Measurements from ENCODE around the gene HACE1.
"Not testable (repeated sequence)": the region's sequence is repeated elsewhere in the genome, so short reads cannot be mapped to it uniquely, and the experiment has no call there.

HACE1 gene

DNA sequence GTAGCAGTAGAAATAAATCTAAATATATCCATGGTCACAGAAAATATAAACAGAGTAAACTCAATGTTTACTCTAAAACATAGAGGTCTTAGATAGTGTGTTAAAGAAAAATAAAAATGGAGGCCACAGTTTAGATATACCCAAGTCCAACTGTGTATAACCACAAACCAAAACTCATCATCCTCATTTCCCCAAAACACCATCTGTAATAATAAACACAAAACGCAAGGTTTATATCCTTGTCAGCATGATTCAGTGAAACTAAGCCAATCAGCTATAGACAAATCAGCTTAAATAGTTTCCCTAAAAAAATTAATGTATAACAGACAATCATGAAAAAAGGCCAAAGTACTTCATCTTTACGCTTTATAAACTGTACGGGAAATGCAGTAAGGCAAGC lies 2.7 kb upstream of the HACE1 start:
- no peaks in the 10 kb centered on the region for H3K27me3 ChIP-seq (ENCODE audit: control insufficient read depth, insufficient read depth, low read length)
- no peaks in the 10 kb centered on the region for H3K4me1 ChIP-seq (ENCODE audit: control insufficient read depth, insufficient read depth, low read length)
- no peaks in the 10 kb centered on the region for H3K36me3 ChIP-seq (ENCODE audit: control insufficient read depth, insufficient read depth, low read length)
- H3K27ac ChIP-seq (ENCODE audit: low read depth, low read length): no peak overlapping the region
- H3K9ac ChIP-seq (ENCODE audit: low read length): no peak overlapping the region
- no peak overlapping the region for H3K4me3 ChIP-seq (ENCODE audit: low read length)

DNA sequence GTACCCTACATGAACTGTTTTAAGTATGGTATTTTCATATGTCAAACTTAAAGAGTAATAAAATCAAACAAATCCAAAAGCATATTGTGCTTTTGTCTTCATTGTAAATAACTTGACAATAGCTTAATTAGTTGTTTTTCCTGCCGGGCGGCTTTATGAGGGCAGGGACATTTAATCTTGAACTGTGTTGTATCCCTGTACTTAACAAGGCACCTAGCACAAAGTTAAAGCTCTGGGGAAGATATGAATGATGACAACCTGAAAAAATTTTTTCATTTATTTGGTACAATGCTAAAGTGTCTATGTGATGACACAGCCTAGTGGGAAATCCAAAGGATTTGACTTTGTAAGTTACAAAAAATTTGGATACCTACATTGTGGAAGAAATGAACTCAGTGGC lies 502 bp upstream of the HACE1 start:
- Histone ChIP-seq H3K4me1 (ENCODE audit: control insufficient read depth, insufficient read depth, low read length) (no peaks in the 10 kb centered on the region), H3K27me3 (ENCODE audit: control insufficient read depth, insufficient read depth, low read length) (no peaks in the 10 kb centered on the region), H3K4me3 (ENCODE audit: low read length) (peak overlapping the region; percentile 85), H3K9ac (ENCODE audit: low read length) (no peak overlapping the region), H3K36me3 (ENCODE audit: control insufficient read depth, insufficient read depth, low read length) (no peaks in the 10 kb centered on the region), H3K27ac (ENCODE audit: low read depth, low read length) (peak overlapping the region; percentile 71)

DNA sequence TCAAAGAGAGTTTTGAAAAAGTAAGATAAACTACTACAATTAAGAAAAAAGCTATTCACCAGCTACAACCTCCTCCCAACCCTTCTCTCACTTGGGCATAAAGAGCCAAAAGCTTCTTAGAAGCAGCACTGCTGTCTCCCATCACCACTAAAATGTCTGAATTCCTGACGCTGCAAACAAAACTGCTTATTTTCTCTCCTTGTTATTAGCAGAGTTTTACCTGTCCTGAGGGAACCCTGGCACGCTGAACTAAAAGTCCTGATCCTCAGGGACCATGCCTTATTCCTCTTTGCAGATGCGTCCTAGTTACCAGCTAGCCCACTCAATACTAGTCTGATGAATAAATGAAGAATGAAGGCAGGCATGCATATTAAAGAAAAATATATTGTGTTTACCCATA lies 1.1 kb downstream of the HACE1 start:
- peak overlapping the region; percentile 85 for H3K4me3 ChIP-seq (ENCODE audit: low read length)
- H3K27me3 ChIP-seq (ENCODE audit: control insufficient read depth, insufficient read depth, low read length): no peaks in the 10 kb centered on the region
- H3K4me1 ChIP-seq (ENCODE audit: control insufficient read depth, insufficient read depth, low read length): no peaks in the 10 kb centered on the region
- H3K27ac ChIP-seq (ENCODE audit: low read depth, low read length): no peak overlapping the region
- no peak overlapping the region for H3K9ac ChIP-seq (ENCODE audit: low read length)
- H3K36me3 ChIP-seq (ENCODE audit: control insufficient read depth, insufficient read depth, low read length): no peaks in the 10 kb centered on the region

DNA sequence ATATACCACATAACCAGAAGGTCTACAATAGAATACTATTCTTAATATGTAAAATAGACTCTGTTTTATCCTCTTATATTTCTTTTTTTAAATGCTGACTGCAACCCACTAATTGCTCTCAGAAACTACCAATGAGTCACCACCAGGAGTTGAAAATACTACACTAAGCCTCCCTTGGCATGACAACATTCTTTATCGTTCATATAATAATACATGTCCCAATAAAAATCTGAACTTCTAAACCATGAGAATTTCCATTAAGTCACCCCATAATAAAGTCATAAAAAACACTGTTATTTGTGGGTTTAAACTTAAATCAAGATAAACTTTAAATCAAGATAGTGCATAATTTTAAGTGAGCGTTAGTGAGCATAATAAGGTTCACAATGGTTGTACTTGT lies 4.2 kb downstream of the HACE1 start:
- no peaks in the 10 kb centered on the region for H3K4me1 ChIP-seq (ENCODE audit: control insufficient read depth, insufficient read depth, low read length)
- H3K9ac ChIP-seq (ENCODE audit: low read length): no peak overlapping the region
- no peak overlapping the region for H3K4me3 ChIP-seq (ENCODE audit: low read length)
- no peak overlapping the region for H3K27ac ChIP-seq (ENCODE audit: low read depth, low read length)
- H3K36me3 ChIP-seq (ENCODE audit: control insufficient read depth, insufficient read depth, low read length): no peaks in the 10 kb centered on the region
- no peaks in the 10 kb centered on the region for H3K27me3 ChIP-seq (ENCODE audit: control insufficient read depth, insufficient read depth, low read length)

DNA sequence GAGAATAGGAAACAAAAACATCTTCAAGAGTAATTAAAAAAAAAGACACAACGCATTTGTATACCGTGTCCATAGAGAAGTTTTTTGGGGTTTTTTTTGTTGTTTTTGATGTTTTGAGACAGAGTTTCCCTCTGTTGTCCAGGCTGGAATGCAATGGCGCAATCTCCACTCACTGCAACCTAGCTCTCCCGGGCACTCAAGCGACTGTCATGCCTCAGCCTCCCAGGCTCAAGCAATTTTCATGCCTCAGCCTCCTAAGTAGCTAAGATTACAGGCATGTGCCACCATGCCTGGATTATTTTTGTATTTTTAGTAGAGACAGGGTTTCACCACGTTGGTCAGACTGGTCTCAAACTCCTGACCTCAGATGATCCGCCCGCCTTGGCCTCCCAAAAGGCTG lies 12.0 kb downstream of the HACE1 start:
- not testable (repeated sequence) for H3K27me3 ChIP-seq (ENCODE audit: control insufficient read depth, insufficient read depth, low read length); H3K4me3 ChIP-seq (ENCODE audit: low read length); H3K27ac ChIP-seq (ENCODE audit: low read depth, low read length); H3K36me3 ChIP-seq (ENCODE audit: control insufficient read depth, insufficient read depth, low read length); H3K4me1 ChIP-seq (ENCODE audit: control insufficient read depth, insufficient read depth, low read length); H3K9ac ChIP-seq (ENCODE audit: low read length)

DNA sequence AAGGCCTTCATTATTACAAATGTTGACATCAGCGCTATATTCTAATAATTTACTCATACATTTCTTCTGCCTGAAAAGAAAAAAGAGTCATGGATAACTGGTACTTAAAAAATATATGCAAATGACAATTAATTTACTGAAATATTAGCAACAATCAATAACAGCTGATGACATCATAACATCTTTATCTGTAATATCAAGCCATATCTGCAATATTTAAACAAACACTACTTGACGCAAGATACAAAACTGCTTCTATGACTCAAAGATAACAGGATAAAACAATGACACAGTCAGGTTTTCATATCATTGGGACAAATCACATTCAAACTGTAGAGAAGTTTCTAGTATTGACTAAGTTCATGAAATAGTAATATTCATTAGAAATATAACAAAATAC lies 16.5 kb downstream of the HACE1 start:
- H3K27me3 ChIP-seq (ENCODE audit: control insufficient read depth, insufficient read depth, low read length): no peaks in the 10 kb centered on the region
- H3K36me3 ChIP-seq (ENCODE audit: control insufficient read depth, insufficient read depth, low read length): peaks cover 2% of the 10 kb centered on the region
- no peaks in the 10 kb centered on the region for H3K4me1 ChIP-seq (ENCODE audit: control insufficient read depth, insufficient read depth, low read length)
- H3K27ac ChIP-seq (ENCODE audit: low read depth, low read length): no peak overlapping the region
- H3K4me3 ChIP-seq (ENCODE audit: low read length): no peak overlapping the region
- no peak overlapping the region for H3K9ac ChIP-seq (ENCODE audit: low read length)

DNA sequence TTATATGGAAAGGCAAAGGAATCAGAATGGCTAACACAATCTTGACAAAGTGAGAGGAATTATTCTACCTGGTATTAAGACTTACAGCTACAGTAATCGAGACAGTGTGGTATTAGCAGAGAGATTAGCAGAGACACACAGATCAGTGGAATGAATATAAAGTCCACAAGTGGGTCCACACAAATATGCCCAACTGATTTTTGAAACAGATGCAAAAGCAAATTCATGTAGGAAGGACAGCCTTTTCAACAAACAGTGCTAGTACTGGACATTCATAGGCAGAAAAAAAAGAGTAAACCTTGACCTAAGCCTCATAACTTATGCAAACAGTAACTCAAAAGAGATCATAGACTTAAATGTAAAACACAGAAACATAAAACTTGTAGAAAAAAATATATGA lies 22.6 kb downstream of the HACE1 start:
- Histone ChIP-seq H3K27ac (ENCODE audit: low read depth, low read length) (no peak overlapping the region), H3K9ac (ENCODE audit: low read length) (no peak overlapping the region), H3K4me1 (ENCODE audit: control insufficient read depth, insufficient read depth, low read length) (no peaks in the 10 kb centered on the region), H3K36me3 (ENCODE audit: control insufficient read depth, insufficient read depth, low read length) (peaks cover 2% of the 10 kb centered on the region), H3K27me3 (ENCODE audit: control insufficient read depth, insufficient read depth, low read length) (no peaks in the 10 kb centered on the region), H3K4me3 (ENCODE audit: low read length) (no peak overlapping the region)

DNA sequence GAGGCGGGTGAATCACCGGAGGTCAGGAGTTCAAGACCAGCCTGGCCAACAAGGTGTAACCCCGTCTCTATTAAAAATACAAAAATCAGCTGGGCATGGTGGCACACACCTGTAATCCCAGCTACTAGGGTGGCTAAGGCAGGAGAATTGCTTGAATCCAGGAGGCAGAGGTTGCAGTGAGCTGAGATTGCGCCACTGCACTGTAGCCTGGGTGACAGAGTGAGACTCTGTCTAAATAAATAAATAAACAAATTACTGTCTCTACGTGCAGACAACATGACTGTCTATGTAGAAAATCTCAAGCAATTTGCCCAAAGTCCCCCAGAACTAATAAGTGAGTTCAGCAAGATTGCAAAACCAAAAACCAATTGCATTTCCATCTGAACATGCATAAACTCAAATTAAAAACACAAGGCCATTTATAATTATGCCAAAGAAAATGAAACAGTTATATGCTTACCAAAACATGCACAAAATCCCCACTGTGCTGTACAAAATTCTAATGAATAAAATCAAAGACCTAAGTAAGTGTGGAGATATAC lies 23.2 kb downstream of the HACE1 start:
- H3K9ac ChIP-seq (ENCODE audit: low read length); H3K27me3 ChIP-seq (ENCODE audit: control insufficient read depth, insufficient read depth, low read length); H3K4me1 ChIP-seq (ENCODE audit: control insufficient read depth, insufficient read depth, low read length); H3K4me3 ChIP-seq (ENCODE audit: low read length); H3K36me3 ChIP-seq (ENCODE audit: control insufficient read depth, insufficient read depth, low read length); H3K27ac ChIP-seq (ENCODE audit: low read depth, low read length): not testable (repeated sequence)

DNA sequence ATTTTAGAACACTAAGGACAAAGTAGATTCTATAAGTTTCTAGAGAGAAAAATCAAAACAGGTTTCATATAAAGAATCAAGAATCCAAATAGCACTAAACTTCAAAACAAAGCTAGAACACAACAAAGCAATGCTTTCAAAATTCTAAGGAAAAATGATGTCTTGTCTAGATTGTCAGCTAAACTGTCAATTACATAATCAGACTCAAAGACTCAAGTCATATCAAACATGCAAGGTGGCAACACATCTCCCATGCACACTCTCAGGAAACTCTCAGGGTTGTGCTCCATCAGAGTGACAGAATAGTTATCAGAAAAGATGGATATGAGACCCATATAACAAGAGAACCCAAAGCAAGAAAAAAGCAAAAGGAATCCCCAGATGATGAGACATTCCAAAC lies 23.9 kb downstream of the HACE1 start:
- no peaks in the 10 kb centered on the region for H3K27me3 ChIP-seq (ENCODE audit: control insufficient read depth, insufficient read depth, low read length)
- H3K36me3 ChIP-seq (ENCODE audit: control insufficient read depth, insufficient read depth, low read length): peaks cover 2% of the 10 kb centered on the region
- no peak overlapping the region for H3K27ac ChIP-seq (ENCODE audit: low read depth, low read length)
- H3K4me1 ChIP-seq (ENCODE audit: control insufficient read depth, insufficient read depth, low read length): no peaks in the 10 kb centered on the region
- H3K9ac ChIP-seq (ENCODE audit: low read length): no peak overlapping the region
- H3K4me3 ChIP-seq (ENCODE audit: low read length): no peak overlapping the region

DNA sequence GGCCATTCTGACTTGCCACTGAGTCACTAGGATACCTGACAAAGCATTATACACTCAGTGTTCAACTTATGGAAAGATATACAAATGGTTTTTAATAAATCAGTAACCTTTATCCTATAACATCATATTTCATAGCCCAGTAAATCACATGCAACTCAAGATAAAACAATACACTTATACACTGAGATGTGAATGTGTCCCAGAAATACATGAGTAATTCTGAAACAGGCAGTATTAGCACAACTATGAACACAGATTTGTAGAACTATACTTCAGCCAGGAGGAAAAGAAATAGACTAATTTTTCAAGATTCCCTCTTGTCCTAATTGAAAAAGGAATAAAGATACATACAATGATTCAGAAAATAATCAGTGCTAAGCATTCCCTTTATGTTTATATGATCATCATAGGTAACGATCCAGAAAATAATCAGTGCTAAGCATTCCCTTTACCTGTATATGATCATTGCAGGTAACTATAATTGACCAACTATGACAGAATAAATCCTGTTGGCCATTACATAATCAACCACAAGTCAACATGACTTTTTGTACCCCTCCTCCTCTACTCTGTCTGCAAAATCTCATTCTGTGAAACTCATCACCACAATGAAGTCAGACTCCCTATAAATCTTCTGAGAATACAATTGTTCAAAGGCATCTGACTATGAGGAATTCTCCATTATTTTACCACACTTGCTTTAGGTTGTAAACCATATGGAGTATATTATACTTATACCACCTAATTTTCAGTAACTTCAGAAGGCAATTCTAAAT lies 30.3 kb downstream of the HACE1 start:
- peaks cover 2% of the 10 kb centered on the region for H3K36me3 ChIP-seq (ENCODE audit: control insufficient read depth, insufficient read depth, low read length)
- no peaks in the 10 kb centered on the region for H3K4me1 ChIP-seq (ENCODE audit: control insufficient read depth, insufficient read depth, low read length)
- H3K9ac ChIP-seq (ENCODE audit: low read length): no peak overlapping the region
- no peak overlapping the region for H3K27ac ChIP-seq (ENCODE audit: low read depth, low read length)
- H3K27me3 ChIP-seq (ENCODE audit: control insufficient read depth, insufficient read depth, low read length): no peaks in the 10 kb centered on the region
- H3K4me3 ChIP-seq (ENCODE audit: low read length): no peak overlapping the region

DNA sequence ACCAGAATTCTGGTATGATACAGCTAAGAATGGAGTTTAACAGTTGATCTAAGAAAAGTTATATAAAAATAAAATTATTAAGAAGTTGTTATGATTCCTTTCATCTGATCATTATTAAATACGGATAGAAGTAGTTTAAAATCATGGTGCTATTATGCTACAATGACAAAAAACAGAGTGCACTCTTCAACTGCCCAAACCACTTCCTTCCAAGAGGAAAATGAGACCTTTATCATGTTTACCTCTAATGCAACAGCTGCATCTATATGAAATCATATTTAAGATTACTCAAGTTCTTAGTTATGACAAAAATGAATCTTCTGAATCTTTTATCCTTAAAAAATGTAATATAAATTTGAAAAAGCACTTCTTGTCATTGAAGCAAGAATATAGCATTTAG lies 31.2 kb downstream of the HACE1 start:
- Histone ChIP-seq H3K4me3 (ENCODE audit: low read length) (no peak overlapping the region), H3K27me3 (ENCODE audit: control insufficient read depth, insufficient read depth, low read length) (no peaks in the 10 kb centered on the region), H3K27ac (ENCODE audit: low read depth, low read length) (no peak overlapping the region), H3K36me3 (ENCODE audit: control insufficient read depth, insufficient read depth, low read length) (no peaks in the 10 kb centered on the region), H3K9ac (ENCODE audit: low read length) (no peak overlapping the region), H3K4me1 (ENCODE audit: control insufficient read depth, insufficient read depth, low read length) (no peaks in the 10 kb centered on the region)

DNA sequence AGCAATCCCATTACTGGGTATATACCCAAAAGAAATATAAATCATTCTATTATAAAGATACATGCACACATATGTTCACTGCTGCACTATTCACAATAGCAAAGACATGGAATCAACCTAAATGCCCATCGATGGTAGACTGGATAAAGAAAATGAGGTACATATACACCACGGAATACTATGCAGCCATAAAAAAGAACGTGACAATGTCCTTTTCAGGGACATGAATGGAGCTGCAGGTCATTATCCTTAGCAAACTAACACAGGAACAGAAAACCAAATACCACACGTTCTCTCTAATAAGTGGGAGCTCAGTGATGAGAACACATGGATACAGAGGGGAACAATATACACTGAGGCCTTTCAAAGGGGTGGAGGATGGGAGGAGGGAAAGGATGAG lies 38.9 kb downstream of the HACE1 start:
- not testable (repeated sequence) for H3K27me3 ChIP-seq (ENCODE audit: control insufficient read depth, insufficient read depth, low read length); H3K4me1 ChIP-seq (ENCODE audit: control insufficient read depth, insufficient read depth, low read length); H3K36me3 ChIP-seq (ENCODE audit: control insufficient read depth, insufficient read depth, low read length); H3K9ac ChIP-seq (ENCODE audit: low read length); H3K4me3 ChIP-seq (ENCODE audit: low read length); H3K27ac ChIP-seq (ENCODE audit: low read depth, low read length)

DNA sequence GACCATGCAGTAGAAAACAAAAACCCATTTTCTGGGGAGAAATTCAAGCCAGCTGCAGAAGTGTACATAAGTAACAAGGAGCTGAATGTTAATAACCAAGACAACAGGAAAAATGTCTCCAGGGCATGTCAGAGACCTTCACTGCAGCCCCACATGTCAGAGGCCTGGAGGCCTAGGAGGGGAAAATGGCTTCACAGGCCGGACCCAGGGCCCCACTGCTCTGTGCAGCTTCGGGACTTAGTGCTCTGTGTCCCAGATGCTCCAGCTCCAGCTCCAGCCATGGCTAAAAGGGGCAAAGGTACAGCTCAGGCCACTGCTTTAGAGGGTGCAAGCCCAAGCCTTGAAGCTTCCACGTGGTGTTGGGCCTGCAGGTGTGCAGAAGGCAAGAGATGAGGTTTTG lies 43.6 kb downstream of the HACE1 start:
- H3K27ac ChIP-seq (ENCODE audit: low read depth, low read length): no peak overlapping the region
- H3K36me3 ChIP-seq (ENCODE audit: control insufficient read depth, insufficient read depth, low read length): no peaks in the 10 kb centered on the region
- H3K9ac ChIP-seq (ENCODE audit: low read length): no peak overlapping the region
- H3K4me3 ChIP-seq (ENCODE audit: low read length): no peak overlapping the region
- no peaks in the 10 kb centered on the region for H3K4me1 ChIP-seq (ENCODE audit: control insufficient read depth, insufficient read depth, low read length)
- no peaks in the 10 kb centered on the region for H3K27me3 ChIP-seq (ENCODE audit: control insufficient read depth, insufficient read depth, low read length)

All from rectal smooth muscle tissue (tissue), 1 donor.